HL-60 (cell line): ENCODE data around the gene HEXIM1.

Source experiments
- CTCF ChIP-seq: IDR thresholded peaks from one replicate; pipeline ENCODE4 v1.5.1; 2011; ENCODE audit warnings: low read length, control low read depth, inconsistent platforms; ENCODE audit not compliant: insufficient read depth
- GABPA ChIP-seq: IDR thresholded peaks from 2 replicates; pipeline ENCODE4 v1.6.1; 2012; ENCODE audit warnings: low read depth
- REST ChIP-seq: IDR thresholded peaks from 2 replicates; pipeline ENCODE4 v1.6.1; 2012; ENCODE audit warnings: low read depth; ENCODE audit not compliant: insufficient replicate concordance

- no peak for TF ChIP-seq GABPA
- TF ChIP-seq REST, result no peak
- no peak for TF ChIP-seq CTCF
These were observed 11.3 kb upstream of the HEXIM1 start for GRCh38 chr17:45136846-45137560.
